ENCODE data around the gene CELSR1.

DNA sequence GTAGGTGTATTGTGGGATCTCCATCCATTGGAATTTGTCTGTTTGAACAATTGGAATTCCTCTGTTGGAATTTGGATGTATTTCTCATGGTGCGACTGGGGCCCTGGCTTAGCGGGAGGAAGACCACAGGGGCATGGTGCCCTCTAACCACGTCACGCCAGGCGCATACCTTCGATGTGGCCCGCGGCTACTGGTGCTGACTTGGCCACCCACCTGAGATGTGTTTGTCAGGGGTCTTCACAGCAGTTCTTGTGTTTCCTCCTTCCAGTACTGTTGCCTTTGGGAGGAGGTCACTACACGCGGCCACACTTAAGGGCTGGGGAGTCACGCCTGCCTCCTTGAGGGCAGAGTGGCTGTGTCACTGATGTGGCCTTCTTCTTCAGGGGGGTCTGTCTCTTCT, 46.2 kb upstream of the CELSR1 start:
- TF ChIP-seq, protein P1, sequence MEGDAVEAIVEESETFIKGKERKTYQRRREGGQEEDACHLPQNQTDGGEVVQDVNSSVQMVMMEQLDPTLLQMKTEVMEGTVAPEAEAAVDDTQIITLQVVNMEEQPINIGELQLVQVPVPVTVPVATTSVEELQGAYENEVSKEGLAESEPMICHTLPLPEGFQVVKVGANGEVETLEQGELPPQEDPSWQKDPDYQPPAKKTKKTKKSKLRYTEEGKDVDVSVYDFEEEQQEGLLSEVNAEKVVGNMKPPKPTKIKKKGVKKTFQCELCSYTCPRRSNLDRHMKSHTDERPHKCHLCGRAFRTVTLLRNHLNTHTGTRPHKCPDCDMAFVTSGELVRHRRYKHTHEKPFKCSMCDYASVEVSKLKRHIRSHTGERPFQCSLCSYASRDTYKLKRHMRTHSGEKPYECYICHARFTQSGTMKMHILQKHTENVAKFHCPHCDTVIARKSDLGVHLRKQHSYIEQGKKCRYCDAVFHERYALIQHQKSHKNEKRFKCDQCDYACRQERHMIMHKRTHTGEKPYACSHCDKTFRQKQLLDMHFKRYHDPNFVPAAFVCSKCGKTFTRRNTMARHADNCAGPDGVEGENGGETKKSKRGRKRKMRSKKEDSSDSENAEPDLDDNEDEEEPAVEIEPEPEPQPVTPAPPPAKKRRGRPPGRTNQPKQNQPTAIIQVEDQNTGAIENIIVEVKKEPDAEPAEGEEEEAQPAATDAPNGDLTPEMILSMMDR (IDR thresholded peaks at IDR 0.05), result no peak
- no peak for TF ChIP-seq POLR2A (IDR thresholded peaks at IDR 0.05)

Measured in thyroid gland (tissue), 4 donors.